ENCODE measurements around the gene TSEN54. TPM values are rescaled to one million over a fixed set of nuclear protein-coding genes. Genes with fewer than 3 reads are reported as not detected.

Gene TSEN54
- total RNA-seq, 1 experiment from 2014 or later, result 22.7 TPM

GRCh38 chr17:75564195-75564594 is 47.9 kb downstream of the TSEN54 start:
- DNase-seq (ENCODE audit: low read depth), result no peak

DNA sequence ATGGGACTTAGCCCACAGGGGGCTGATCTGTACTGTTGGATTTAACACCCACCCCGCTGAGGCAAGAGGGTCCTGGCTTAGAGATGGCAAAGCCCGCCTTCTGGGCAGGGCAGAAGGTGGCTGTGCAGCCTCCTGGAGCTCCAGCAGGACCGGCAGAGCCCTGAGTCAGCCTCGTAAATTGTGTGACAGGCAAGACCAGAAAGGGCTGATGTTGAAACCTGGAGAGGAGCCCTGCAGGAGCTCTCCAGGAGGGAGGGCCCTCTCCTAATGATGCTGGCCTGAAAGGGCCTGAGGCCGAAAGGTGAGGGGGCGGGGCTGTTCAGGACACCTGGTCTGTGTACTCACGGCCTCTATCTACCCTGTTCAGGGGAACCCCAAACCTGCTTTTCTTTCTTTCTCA is 48.7 kb downstream of the TSEN54 start:
- peak; percentile 86 for DNase-seq (ENCODE audit: low read depth)

DNA sequence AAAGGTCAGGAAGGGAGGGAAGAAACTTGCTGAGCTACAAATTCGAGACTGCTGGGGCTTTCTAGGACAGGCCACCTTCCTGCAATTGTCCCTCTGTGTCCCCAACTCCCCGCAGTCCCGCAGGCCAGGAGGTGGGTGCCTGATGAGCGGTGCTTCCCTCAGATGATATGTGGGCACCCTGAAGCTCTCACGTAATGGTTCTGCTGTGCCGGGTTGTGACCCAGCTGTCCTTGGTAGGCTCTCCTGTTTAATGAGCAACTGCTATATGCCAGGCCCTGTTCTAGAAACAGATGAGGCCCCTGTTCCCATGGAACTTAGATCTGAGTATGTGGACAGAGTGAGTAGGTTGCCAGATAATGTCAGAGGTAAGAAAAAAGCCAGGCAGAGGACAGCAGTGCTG is 49.3 kb downstream of the TSEN54 start:
- DNase-seq (ENCODE audit: low read depth), result no peak

GRCh38 chr17:75566416-75566815 is 50.1 kb downstream of the TSEN54 start:
- DNase-seq (ENCODE audit: low read depth), result no peak

- DNase-seq (ENCODE audit: low read depth), result no peak
Measured at GRCh38 chr17:75566834-75567233, 50.5 kb downstream of the TSEN54 start.

GRCh38 chr17:75568412-75569255 is 52.3 kb downstream of the TSEN54 start:
- no peak for DNase-seq (ENCODE audit: low read depth)

GRCh38 chr17:75570034-75570676 is 53.8 kb downstream of the TSEN54 start:
- no peak for DNase-seq (ENCODE audit: low read depth)

- DNase-seq (ENCODE audit: low read depth), result no peak
Measured at GRCh38 chr17:75570772-75571171, 54.4 kb downstream of the TSEN54 start.

DNA sequence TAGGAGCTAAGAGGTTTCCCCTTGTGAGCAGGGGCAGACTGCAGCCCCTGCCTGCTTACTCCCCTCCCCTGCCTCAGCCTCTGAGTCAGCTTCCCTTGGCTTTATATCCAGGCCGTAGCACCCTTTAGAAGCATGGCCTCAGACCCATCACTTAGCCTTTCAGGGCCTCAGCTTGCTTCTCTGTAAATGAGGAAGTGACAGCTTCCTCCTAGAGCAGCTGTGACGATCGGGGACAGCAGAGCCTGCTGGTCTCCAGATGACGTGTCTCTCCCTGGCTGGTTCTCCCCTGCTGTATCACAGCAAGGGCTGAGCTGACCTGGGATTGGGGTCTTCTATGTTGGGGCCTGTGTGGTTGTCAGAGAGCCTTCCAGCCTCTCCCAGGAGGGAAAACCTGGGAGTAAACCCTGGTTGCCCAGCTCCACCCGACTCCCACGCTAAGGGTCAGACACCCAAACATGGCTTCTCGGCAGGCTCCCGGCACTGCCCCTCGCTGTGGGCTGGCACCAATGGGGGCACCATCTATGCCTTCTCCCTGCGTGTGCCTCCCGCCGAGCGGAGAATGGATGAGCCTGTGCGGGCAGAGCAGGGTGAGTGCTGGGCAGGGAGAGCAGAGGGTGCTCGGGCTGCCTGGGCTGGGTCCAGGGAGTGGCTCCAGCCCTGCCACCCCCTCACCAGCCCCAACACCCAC is 55.0 kb downstream of the TSEN54 start:
- peak; percentile 46 for DNase-seq (ENCODE audit: low read depth)

DNA sequence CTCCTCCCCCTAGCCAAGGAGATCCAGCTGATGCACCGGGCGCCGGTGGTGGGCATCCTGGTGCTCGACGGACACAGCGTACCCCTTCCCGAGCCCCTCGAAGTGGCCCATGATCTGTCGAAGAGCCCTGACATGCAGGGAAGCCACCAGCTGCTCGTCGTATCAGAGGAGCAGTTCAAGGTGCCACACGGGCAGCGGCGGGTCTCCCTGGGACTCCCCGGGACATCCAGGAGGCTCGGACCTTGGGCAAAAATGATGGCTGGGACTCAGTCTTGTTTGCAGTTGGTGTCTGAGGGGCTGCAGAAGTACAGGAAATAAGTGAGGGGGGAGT is 55.5 kb downstream of the TSEN54 start:
- no peak for DNase-seq (ENCODE audit: low read depth)

DNA sequence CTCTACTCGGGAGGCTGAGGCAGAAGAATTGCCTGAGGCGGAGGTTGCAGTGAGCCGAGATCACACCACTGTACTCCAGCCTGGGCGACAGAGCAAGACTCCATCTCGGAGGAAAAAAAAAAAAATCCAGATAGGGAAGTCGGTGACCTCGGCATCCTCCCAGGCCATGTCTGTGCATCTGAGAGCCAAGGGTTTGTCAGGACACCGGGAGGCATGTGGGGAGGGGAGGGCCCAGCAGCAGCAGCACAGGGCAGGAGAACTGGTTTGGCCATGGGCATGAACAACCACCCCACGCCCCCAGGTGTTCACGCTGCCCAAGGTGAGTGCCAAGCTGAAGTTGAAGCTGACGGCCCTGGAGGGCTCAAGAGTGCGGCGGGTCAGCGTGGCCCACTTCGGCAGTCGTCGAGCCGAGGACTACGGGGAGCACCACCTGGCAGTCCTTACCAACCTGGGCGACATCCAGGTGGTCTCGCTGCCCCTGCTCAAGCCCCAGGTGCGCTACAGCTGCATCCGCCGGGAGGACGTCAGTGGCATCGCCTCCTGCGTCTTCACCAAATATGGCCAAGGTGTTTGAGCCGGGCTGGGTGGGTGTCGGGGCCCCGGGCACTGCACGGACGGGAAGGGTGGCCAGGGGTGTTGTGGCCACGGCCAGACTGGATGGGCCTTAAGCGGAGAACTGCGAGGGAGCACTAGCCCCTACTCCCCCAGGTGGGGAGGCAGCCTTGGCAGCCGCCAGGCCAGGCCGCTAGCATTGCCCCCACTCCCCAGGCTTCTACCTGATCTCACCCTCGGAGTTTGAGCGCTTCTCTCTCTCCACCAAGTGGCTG is 56.6 kb downstream of the TSEN54 start:
- DNase-seq (ENCODE audit: low read depth), result no peak

- no peak for DNase-seq (ENCODE audit: low read depth)
Measured at GRCh38 chr17:75573540-75573957, 57.2 kb downstream of the TSEN54 start.

DNA sequence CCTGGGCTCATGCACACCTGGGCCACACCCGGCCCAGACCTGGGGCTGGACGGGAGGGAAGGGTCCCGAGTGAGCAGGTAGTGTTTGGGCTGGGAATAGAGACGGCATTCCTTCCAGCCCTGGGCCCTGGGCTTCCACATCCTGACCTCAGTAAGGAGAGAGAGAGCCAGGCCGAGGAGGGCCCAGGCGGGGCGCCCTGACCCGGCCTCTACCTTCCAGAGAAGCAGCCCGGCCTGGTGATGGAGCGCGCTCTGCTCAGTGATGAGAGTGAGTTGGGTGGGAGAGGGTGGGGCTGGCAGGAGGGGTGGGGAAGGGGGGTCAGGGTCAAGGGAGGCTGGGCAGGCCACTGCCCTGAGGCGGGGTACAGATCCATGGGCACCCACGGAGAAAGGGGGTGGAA is 57.7 kb downstream of the TSEN54 start:
- DNase-seq (ENCODE audit: low read depth), result no peak

Other genes with a start within 250 kb of the TSEN54 start
- 14.3 and 19.4 TPM in 2 replicates for gene MIF4GD, start 245.3 kb upstream of the TSEN54 start, total RNA-seq (2014; rRNA removed; shearing (Covaris generic))
- gene SLC25A19, start 227.1 kb upstream of the TSEN54 start, total RNA-seq (2014; rRNA removed; shearing (Covaris generic)), result 6.7 and 12.5 TPM in 2 replicates
- 77.5 and 109 TPM in 2 replicates for gene GRB2, start 110.8 kb upstream of the TSEN54 start, total RNA-seq (2014; rRNA removed; shearing (Covaris generic))
- gene TMEM94, start 59.9 kb upstream of the TSEN54 start, total RNA-seq (2014; rRNA removed; shearing (Covaris generic)), result 29.1 and 48.8 TPM in 2 replicates
- 4.8 and 8.9 TPM in 2 replicates for gene CASKIN2, start 991 bp upstream of the TSEN54 start, total RNA-seq (2014; rRNA removed; shearing (Covaris generic))
- gene LLGL2, start 9.2 kb downstream of the TSEN54 start, total RNA-seq (2014; rRNA removed; shearing (Covaris generic)), result 4.1 and 4.5 TPM in 2 replicates
- gene MYO15B, start 71.3 kb downstream of the TSEN54 start, total RNA-seq (2014; rRNA removed; shearing (Covaris generic)), result 0.20 and 1.5 TPM in 2 replicates
- gene SMIM5, start 116.9 kb downstream of the TSEN54 start, total RNA-seq (2014; rRNA removed; shearing (Covaris generic)), result not detected in 2 replicates
- gene RECQL5, start 150.6 kb downstream of the TSEN54 start, total RNA-seq (2014; rRNA removed; shearing (Covaris generic)), result 8.9 and 13.1 TPM in 2 replicates
- gene SAP30BP, start 150.8 kb downstream of the TSEN54 start, total RNA-seq (2014; rRNA removed; shearing (Covaris generic)), result 54.7 and 79.3 TPM in 2 replicates
- 4.8 and 8.0 TPM in 2 replicates for gene ITGB4, start 204.9 kb downstream of the TSEN54 start, total RNA-seq (2014; rRNA removed; shearing (Covaris generic))
- 20.4 and 31.6 TPM in 2 replicates for gene GALK1, start 248.7 kb downstream of the TSEN54 start, total RNA-seq (2014; rRNA removed; shearing (Covaris generic))

Data from M059J (cell line).